ENCODE measurements around the gene PLCD1.

Gene PLCD1

DNA sequence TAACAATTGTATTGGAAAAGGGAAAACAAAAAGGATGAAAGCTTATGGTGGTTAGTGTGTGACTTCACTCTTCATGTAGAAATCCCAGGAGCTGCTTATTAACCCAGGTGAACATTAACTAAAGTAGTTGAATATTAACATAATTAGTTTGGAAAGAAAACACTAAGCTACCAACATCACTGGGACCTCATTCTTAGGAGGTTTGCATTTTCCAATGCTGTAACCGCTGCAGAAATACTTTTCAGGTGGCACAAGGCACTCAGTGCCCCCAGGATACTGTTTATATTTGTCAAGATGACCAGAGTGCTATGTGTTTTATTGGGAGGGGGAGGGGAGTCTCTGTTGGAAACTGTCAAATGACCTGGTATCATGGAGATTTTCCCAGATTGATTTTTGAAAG, 64.7 kb downstream of the PLCD1 start:
- Histone ChIP-seq H3K27me3 (ENCODE audit: control insufficient read depth, insufficient read depth, low read length) (no peaks in the 10 kb centered on the region), H3K4me3 (ENCODE audit: low read length) (no peak overlapping the region), H3K9me3 (ENCODE audit: control insufficient read depth, low read depth, low read length) (no peaks in the 10 kb centered on the region), H3K36me3 (ENCODE audit: control insufficient read depth, low read depth, low read length) (no peaks in the 10 kb centered on the region), H3K27ac (ENCODE audit: low read length) (no peak overlapping the region), H3K4me1 (ENCODE audit: control insufficient read depth, low read depth, low read length) (peaks cover 22% of the 10 kb centered on the region), H3K9ac (ENCODE audit: low read length) (no peak overlapping the region)

DNA sequence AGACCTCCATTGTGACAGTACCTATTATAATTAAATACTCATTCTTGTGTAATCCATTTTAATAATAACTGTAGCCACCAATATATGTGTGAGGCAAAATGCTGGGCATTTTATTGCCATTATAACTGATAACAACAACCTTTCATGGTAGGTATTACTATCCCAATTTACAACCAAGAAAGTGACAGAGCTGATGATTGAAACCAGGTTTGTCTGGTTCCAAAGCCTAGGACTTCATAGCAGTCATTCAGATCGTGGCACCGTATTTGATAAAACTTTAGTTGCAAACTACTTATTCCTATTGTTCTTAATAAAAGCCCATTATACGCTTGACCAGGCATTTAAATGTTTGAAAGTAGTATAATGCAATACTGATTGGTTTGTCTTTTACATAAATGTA, 65.3 kb downstream of the PLCD1 start:
- Histone ChIP-seq H3K4me1 (ENCODE audit: control insufficient read depth, low read depth, low read length) (peaks cover 22% of the 10 kb centered on the region), H3K4me3 (ENCODE audit: low read length) (no peak overlapping the region), H3K27me3 (ENCODE audit: control insufficient read depth, insufficient read depth, low read length) (no peaks in the 10 kb centered on the region), H3K36me3 (ENCODE audit: control insufficient read depth, low read depth, low read length) (no peaks in the 10 kb centered on the region), H3K27ac (ENCODE audit: low read length) (no peak overlapping the region), H3K9me3 (ENCODE audit: control insufficient read depth, low read depth, low read length) (no peaks in the 10 kb centered on the region), H3K9ac (ENCODE audit: low read length) (no peak overlapping the region)

DNA sequence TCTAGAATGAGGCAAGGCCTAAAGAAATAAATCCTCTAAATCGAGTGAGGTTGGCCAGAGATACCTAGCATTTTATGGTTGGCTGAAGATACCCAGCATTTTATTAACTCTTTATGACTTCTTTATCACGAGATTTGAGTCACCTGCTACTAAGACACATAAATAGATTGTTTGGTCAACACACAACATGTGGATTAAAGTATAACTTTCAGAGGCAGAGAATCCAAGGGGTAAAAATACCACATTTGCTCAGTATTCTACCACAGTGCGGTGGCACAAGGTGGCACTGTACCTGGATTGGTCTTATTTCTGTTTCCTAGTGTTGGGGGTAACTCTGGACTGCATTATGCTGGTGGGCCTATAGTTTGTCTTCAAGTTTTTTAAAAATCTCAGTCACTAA, 65.8 kb downstream of the PLCD1 start:
- Histone ChIP-seq H3K27me3 (ENCODE audit: control insufficient read depth, insufficient read depth, low read length) (no peaks in the 10 kb centered on the region), H3K9me3 (ENCODE audit: control insufficient read depth, low read depth, low read length) (no peaks in the 10 kb centered on the region), H3K4me3 (ENCODE audit: low read length) (no peak overlapping the region), H3K9ac (ENCODE audit: low read length) (no peak overlapping the region), H3K4me1 (ENCODE audit: control insufficient read depth, low read depth, low read length) (peaks cover 22% of the 10 kb centered on the region), H3K27ac (ENCODE audit: low read length) (no peak overlapping the region), H3K36me3 (ENCODE audit: control insufficient read depth, low read depth, low read length) (no peaks in the 10 kb centered on the region)

DNA sequence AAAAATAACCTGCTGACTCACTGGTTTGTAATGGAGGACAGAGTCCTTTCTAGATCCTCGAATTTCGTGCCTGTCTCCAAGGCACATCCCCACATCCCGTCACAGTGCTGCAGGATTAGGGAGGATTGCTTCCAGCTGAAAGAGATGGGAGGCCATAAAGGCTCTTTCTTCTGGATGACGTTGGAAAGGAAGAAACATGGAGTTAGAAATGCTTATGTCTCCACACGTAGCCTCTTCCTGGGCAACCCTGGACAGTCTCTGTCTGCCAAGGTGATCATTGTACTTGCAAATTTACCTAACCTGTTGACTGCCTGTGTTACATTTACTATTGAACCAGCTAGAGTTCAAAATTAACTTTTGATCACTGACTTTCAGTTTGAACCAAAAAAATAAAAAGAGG, 66.4 kb downstream of the PLCD1 start:
- H3K36me3 ChIP-seq (ENCODE audit: control insufficient read depth, low read depth, low read length), result no peaks in the 10 kb centered on the region
- H3K9ac ChIP-seq (ENCODE audit: low read length), result no peak overlapping the region
- H3K27ac ChIP-seq (ENCODE audit: low read length), result no peak overlapping the region
- no peaks in the 10 kb centered on the region for H3K9me3 ChIP-seq (ENCODE audit: control insufficient read depth, low read depth, low read length)
- no peaks in the 10 kb centered on the region for H3K27me3 ChIP-seq (ENCODE audit: control insufficient read depth, insufficient read depth, low read length)
- no peak overlapping the region for H3K4me3 ChIP-seq (ENCODE audit: low read length)
- peaks cover 22% of the 10 kb centered on the region for H3K4me1 ChIP-seq (ENCODE audit: control insufficient read depth, low read depth, low read length)

DNA sequence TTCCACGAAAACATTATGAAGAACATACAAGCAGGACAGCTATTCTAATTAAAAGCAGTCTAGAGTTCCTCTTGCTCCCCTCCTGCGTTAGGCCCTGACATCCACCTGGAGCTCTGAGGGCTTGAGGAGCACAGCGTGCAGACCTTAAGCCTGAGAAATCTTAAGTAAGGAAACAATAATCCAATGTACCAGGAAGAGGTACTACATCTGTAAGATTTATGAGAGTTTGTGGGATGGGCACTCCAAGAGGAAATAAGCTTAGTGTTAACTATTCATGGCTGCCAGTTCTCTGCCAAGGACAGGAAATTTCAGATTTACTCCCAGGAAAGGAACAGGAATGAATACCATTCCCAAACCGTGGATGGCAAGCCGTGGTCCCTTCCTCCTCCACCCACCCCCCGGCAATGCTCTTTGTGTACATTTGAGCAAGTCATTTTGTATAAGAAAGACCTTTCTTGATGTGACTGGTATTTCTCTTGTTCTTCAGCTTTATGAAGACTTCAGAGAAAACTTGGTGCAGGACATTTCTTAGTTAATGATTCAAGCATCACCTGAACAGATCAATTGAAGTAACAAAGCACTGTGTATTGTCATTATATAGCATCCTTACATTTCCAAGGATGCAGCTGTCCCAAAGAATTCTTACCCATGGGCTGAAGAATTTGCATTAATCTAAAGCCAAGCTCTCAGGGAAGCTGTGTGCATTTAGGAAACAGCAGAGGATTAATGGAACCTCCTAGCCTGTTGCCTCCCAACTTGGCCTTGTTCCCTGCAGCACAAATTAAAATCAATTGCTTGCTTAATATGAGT, 67.6 kb downstream of the PLCD1 start:
- no peak overlapping the region for H3K9ac ChIP-seq (ENCODE audit: low read length)
- no peak overlapping the region for H3K4me3 ChIP-seq (ENCODE audit: low read length)
- no peaks in the 10 kb centered on the region for H3K27me3 ChIP-seq (ENCODE audit: control insufficient read depth, insufficient read depth, low read length)
- no peaks in the 10 kb centered on the region for H3K9me3 ChIP-seq (ENCODE audit: control insufficient read depth, low read depth, low read length)
- H3K27ac ChIP-seq (ENCODE audit: low read length), result no peak overlapping the region
- H3K36me3 ChIP-seq (ENCODE audit: control insufficient read depth, low read depth, low read length), result no peaks in the 10 kb centered on the region
- H3K4me1 ChIP-seq (ENCODE audit: control insufficient read depth, low read depth, low read length), result peaks cover 22% of the 10 kb centered on the region

DNA sequence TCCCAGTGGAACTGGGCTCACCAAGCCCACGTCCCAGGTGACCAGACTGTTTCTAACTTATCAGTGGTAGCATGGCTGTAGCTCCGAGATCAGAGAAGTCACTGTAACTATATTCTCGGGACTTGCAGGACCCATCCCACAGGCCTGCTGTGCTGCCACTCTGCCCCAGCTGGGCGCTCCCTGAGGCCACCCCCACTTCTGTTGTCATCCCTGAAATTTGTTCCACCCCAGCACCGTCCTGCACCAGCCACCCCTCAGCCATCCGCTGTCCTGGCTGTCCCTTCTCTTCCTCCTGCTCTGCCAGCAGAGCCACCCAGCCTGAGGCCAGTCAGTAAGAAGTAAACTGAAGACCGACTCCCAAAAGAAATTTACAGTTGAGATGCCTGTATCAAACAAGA, 71.9 kb downstream of the PLCD1 start:
- Histone ChIP-seq H3K9me3 (ENCODE audit: control insufficient read depth, low read depth, low read length) (no peaks in the 10 kb centered on the region), H3K27ac (ENCODE audit: low read length) (no peak overlapping the region), H3K9ac (ENCODE audit: low read length) (no peak overlapping the region), H3K36me3 (ENCODE audit: control insufficient read depth, low read depth, low read length) (no peaks in the 10 kb centered on the region), H3K4me1 (ENCODE audit: control insufficient read depth, low read depth, low read length) (peaks cover 24% of the 10 kb centered on the region), H3K4me3 (ENCODE audit: low read length) (no peak overlapping the region), H3K27me3 (ENCODE audit: control insufficient read depth, insufficient read depth, low read length) (no peaks in the 10 kb centered on the region)
